Kidney (tissue), 14 donors: ENCODE results near the gene SOS2. TPM values are rescaled to one million over a fixed set of nuclear protein-coding genes. Genes with fewer than 3 reads are reported as not detected.
"Not testable (repeated sequence)": the region's sequence is repeated elsewhere in the genome, so short reads cannot be mapped to it uniquely, and the experiment has no call there.

Experiments used
- DNase-seq, 5 donors: peaks; one replicate each; pipeline ENCODE4 v3.0.0-alpha.2; 2013 to 2020
- FAIRE-seq: peaks from 2 replicates; lab custom pipeline; 2012; peaks lifted over from hg19 to GRCh38; lab: Jason Lieb, UNC
- H3K27ac ChIP-seq, 2 donors: one replicate each; pipeline ENCODE4 v1.7.0; 2013; ENCODE audit warnings: low read depth in 2 of 2, low read length in 2 of 2, inconsistent platforms in 1 of 2
- H3K27me3 ChIP-seq: one replicate; pipeline ENCODE4 v1.7.1; 2013; ENCODE audit warnings: low read length, inconsistent platforms; ENCODE audit not compliant: control insufficient read depth, insufficient read depth
- H3K36me3 ChIP-seq, 3 donors: one replicate each; pipeline versions ENCODE4 v1.7.0 to v1.7.1; 2013; ENCODE audit warnings: low read length in 3 of 3, control low read depth in 1 of 3, inconsistent platforms in 1 of 3; ENCODE audit not compliant: insufficient read depth in 3 of 3, control insufficient read depth in 2 of 3
- H3K4me1 ChIP-seq, 3 donors: one replicate each; pipeline versions ENCODE4 v1.7.0 to v1.7.1; 2013; ENCODE audit warnings: low read length in 3 of 3, inconsistent platforms in 1 of 3, low read depth in 1 of 3; ENCODE audit not compliant: control insufficient read depth in 2 of 3, insufficient read depth in 2 of 3
- H3K4me3 ChIP-seq, 3 donors: one replicate each; pipeline versions ENCODE4 v1.7.0 to v1.8.1; 2013; ENCODE audit warnings: low read length in 3 of 3, control low read depth in 1 of 3, inconsistent platforms in 1 of 3
- H3K9ac ChIP-seq, 3 donors: one replicate each; pipeline versions ENCODE4 v1.7.0 to v1.7.1; 2013; ENCODE audit warnings: low read length in 3 of 3, control low read depth in 1 of 3, inconsistent platforms in 1 of 3
- H3K9me3 ChIP-seq, 3 donors: one replicate each; pipeline versions ENCODE4 v1.7.0 to v1.7.1; 2013; ENCODE audit warnings: low read length in 3 of 3, control low read depth in 1 of 3, inconsistent platforms in 1 of 3; ENCODE audit not compliant: control insufficient read depth in 2 of 3, insufficient read depth in 1 of 3
- intact Hi-C: fragments of 100-400 bp; cut with DNase I; formaldehyde crosslinking; loops from one replicate; pipeline ENCODE4 v1.11.1; 2022
- polyA plus RNA-seq: library from polyadenylated mRNA; stranded (reverse); fragments of 350-450 nt; fragmentation: Illumina TruSeq; extraction: RNeasy Lipid Tissue Mini Kit (QIAGEN cat#74804); gene quantifications from one replicate; pipeline ENCODE4 v1.2.3, GENCODE V29; 2014; ENCODE audit warnings: low read depth, low replicate concordance; ENCODE audit not compliant: insufficient read depth
- total RNA-seq: library from RNA; stranded (reverse); fragmentation: NEBNext Ultra II Directional; extraction: Animal tissue kit (Norgen Biotek cat#: 25700); gene quantifications from one replicate; pipeline ENCODE4 v1.2.1, GENCODE V29; 2021
- TF ChIP-seq, protein P1 (sequence below): IDR thresholded peaks from 3 replicates; pipeline ENCODE4 v1.5.1; 2012; ENCODE audit warnings: mild to moderate bottlenecking, moderate library complexity, borderline replicate concordance; ENCODE audit not compliant: insufficient read depth; ENCODE audit errors: extremely low read depth
- donor health status: control.
- donor health status: control.
- donor health status: control.
- donor health status: control.
- donor health status: control.
- donor health status: DM: yes; HTN: yes; CAD: no.
- donor health status: Normal renal cell carcinoma (clear cell type).

SOS2 gene
- total and polyA plus RNA-seq, 2 donors from 2014 or later = 11.9 to 39.7 TPM

DNA sequence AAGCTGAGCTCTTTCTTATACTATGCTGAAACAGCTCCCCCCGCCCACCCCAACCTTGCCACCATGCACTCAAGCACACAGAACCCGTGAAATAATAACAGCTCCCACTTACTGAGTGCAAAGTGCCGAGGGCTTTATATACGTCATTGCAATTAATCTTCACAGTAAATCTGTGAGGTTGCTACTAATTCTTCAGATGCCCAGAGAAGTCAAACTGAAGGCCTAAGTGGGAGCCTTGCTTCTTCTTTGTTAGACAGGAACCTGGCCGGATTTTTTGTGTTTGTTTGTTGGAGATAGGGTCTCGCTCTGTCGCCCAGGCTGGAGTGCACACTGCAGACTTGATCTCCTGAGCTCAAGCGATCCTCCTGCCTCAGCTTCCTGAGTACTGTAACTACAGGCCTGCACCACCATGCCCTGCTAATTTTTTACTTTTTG is 149.1 kb downstream of the SOS2 start:
- Histone ChIP-seq H3K4me1 (no peaks in the 10 kb centered on the region), H3K27me3 (no peaks in the 10 kb centered on the region), H3K9ac (no peak overlapping the region), H3K4me3 (no peak overlapping the region), H3K36me3 (no peaks in the 10 kb centered on the region), H3K9me3 (no peaks in the 10 kb centered on the region), H3K27ac (no peak overlapping the region)
- DNase-seq (peak in 4 of 5 donors; percentile 41 to 83 (median 64)), FAIRE-seq (no peak)
- TF ChIP-seq, protein P1, sequence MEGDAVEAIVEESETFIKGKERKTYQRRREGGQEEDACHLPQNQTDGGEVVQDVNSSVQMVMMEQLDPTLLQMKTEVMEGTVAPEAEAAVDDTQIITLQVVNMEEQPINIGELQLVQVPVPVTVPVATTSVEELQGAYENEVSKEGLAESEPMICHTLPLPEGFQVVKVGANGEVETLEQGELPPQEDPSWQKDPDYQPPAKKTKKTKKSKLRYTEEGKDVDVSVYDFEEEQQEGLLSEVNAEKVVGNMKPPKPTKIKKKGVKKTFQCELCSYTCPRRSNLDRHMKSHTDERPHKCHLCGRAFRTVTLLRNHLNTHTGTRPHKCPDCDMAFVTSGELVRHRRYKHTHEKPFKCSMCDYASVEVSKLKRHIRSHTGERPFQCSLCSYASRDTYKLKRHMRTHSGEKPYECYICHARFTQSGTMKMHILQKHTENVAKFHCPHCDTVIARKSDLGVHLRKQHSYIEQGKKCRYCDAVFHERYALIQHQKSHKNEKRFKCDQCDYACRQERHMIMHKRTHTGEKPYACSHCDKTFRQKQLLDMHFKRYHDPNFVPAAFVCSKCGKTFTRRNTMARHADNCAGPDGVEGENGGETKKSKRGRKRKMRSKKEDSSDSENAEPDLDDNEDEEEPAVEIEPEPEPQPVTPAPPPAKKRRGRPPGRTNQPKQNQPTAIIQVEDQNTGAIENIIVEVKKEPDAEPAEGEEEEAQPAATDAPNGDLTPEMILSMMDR = no peak
- intact Hi-C loops = no loop called here

DNA sequence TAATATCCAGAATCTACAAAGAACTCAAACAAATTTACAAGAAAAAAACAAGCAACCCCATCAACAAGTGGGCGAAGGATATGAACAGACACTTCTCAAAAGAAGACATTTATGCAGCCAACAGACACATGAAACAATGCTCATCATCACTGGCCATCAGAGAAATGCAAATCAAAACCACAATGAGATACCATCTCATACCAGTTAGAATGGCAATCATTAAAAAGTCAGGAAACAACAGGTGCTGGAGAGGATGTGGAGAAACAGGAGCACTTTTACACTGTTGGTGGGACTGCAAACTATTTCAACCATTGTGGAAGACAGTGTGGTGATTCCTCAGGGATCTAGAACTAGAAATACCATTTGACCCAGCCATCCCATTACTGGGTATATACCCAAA is 152.3 kb downstream of the SOS2 start:
- H3K4me3 ChIP-seq, H3K9ac ChIP-seq, H3K27ac ChIP-seq, H3K27me3 ChIP-seq, FAIRE-seq, H3K9me3 ChIP-seq, H3K4me1 ChIP-seq, DNase-seq, intact Hi-C loops, H3K36me3 ChIP-seq: not testable (repeated sequence)

DNA sequence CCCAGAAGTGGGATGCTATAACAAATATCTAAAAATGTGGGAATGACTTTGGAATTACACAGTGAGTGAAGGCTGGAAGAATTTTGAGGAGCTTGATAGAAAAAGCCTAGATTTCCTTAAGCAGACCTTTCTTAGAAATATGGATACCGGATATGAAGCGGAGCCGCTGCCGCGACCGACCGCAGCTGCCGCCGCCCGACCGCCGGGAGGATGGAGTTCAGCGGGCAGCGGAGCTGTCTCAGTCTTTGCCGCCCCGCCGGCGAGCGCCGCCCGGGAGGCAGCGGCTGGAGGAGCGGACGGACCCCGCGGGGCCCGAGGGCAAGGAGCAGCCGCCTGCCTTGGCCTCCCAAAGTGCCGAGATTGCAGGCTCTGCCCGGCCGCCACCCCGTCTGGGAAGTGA is 157.7 kb downstream of the SOS2 start:
- FAIRE-seq, H3K4me1 ChIP-seq, H3K27me3 ChIP-seq, H3K36me3 ChIP-seq, H3K9me3 ChIP-seq, H3K9ac ChIP-seq, intact Hi-C loops, DNase-seq, H3K27ac ChIP-seq, H3K4me3 ChIP-seq: not testable (repeated sequence)

DNA sequence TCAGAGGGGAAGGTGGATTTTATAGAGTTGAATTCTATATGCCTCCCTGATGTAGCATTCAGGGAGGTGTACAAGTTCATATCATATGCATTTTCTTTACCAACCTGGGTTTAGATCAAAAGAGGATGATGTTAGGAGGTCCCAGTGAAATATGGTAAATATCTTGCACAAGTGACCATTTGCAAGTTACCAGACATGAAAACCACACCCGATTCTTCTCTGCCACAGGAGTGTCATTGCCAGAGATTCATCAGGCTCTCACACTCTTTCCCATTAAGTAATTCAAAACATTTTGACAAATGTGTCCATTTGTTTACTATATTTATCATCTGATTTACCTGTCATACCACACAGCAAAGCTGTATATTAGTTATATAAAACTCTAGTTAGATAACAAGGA is 159.0 kb downstream of the SOS2 start:
- H3K4me3 ChIP-seq = no peak overlapping the region
- FAIRE-seq (no peak), DNase-seq (no peak)
- H3K9me3 ChIP-seq = no peaks in the 10 kb centered on the region
- intact Hi-C loops = no loop called here
- TF ChIP-seq, protein P1 = no peak
- H3K4me1 ChIP-seq = no peaks in the 10 kb centered on the region
- H3K36me3 ChIP-seq = no peaks in the 10 kb centered on the region
- H3K27ac ChIP-seq = no peak overlapping the region
- no peak overlapping the region for H3K9ac ChIP-seq
- H3K27me3 ChIP-seq = no peaks in the 10 kb centered on the region
